Non-pigmented ciliary epithelial cell (primary cell): ENCODE results near the gene SLC2A10.

Experiments used
- DNase-seq: peaks from one replicate; pipeline ENCODE4 v3.0.0-alpha.2; 2010; ENCODE audit warnings: low read depth

SLC2A10 gene

GRCh38 chr20:46703435-46703834 lies 6.0 kb upstream of the SLC2A10 start:
- no peak for DNase-seq

GRCh38 chr20:46704714-46705377 lies 4.6 kb upstream of the SLC2A10 start:
- no peak for DNase-seq

GRCh38 chr20:46705378-46705729 lies 4.1 kb upstream of the SLC2A10 start:
- no peak for DNase-seq

GRCh38 chr20:46706242-46706641 lies 3.2 kb upstream of the SLC2A10 start:
- DNase-seq: no peak

GRCh38 chr20:46708172-46708860 lies 1.1 kb upstream of the SLC2A10 start:
- DNase-seq: no peak

- no peak for DNase-seq
Measured at GRCh38 chr20:46709055-46709458, 392 bp upstream of the SLC2A10 start.

GRCh38 chr20:46710153-46710913 lies 884 bp downstream of the SLC2A10 start:
- DNase-seq: no peak

GRCh38 chr20:46712056-46712636 lies 2.7 kb downstream of the SLC2A10 start:
- no peak for DNase-seq

- DNase-seq: no peak
Measured at GRCh38 chr20:46713957-46714834, 4.7 kb downstream of the SLC2A10 start.

- no peak for DNase-seq
Measured at GRCh38 chr20:46715292-46715756, 5.9 kb downstream of the SLC2A10 start.

GRCh38 chr20:46717818-46718541 lies 8.5 kb downstream of the SLC2A10 start:
- DNase-seq: no peak

- no peak for DNase-seq
Measured at GRCh38 chr20:46720019-46720418, 10.6 kb downstream of the SLC2A10 start.

- no peak for DNase-seq
Measured at GRCh38 chr20:46720776-46721425, 11.5 kb downstream of the SLC2A10 start.

- no peak for DNase-seq
Measured at GRCh38 chr20:46721476-46721875, 12.0 kb downstream of the SLC2A10 start.

GRCh38 chr20:46722450-46722849 lies 13.0 kb downstream of the SLC2A10 start:
- no peak for DNase-seq

GRCh38 chr20:46723039-46723438 lies 13.6 kb downstream of the SLC2A10 start:
- DNase-seq: no peak

GRCh38 chr20:46724343-46724959 lies 15.0 kb downstream of the SLC2A10 start:
- no peak for DNase-seq

GRCh38 chr20:46725186-46726165 lies 16.0 kb downstream of the SLC2A10 start:
- no peak for DNase-seq

- no peak for DNase-seq
Measured at GRCh38 chr20:46731770-46732169, 22.3 kb downstream of the SLC2A10 start.
